Neural cell (in vitro differentiated cells): ENCODE results near the gene SLC5A11.

Experiments used
- EP300 ChIP-seq: fragments of 450-650 bp; conservative IDR thresholded peaks from 2 replicates; pipeline ENCODE4 v1.6.1; 2014; ENCODE audit warnings: antibody characterized with exemption, mild to moderate bottlenecking, moderate library complexity; ENCODE audit not compliant: poor library complexity, severe bottlenecking
- EZH2 ChIP-seq: fragments of 200-600, 300-800 bp; shearing (Covaris generic), sonication (generic); IDR thresholded peaks from 2 replicates; pipeline ENCODE4 v1.6.1; 2014; ENCODE audit warnings: antibody characterized with exemption, low read length, borderline replicate concordance, mild to moderate bottlenecking; ENCODE audit not compliant: insufficient read depth, poor library complexity, severe bottlenecking
- MXI1 ChIP-seq: fragments of 450-650 bp; conservative IDR thresholded peaks from 2 replicates; pipeline ENCODE4 v1.6.1; 2014; ENCODE audit warnings: antibody characterized with exemption, mild to moderate bottlenecking; ENCODE audit not compliant: poor library complexity, severe bottlenecking
- POLR2AphosphoS5 ChIP-seq: IDR thresholded peaks from 2 replicates; pipeline ENCODE4 v1.6.1; 2012
- RAD21 ChIP-seq: fragments of 450-650 bp; conservative IDR thresholded peaks from 2 replicates; pipeline ENCODE4 v1.6.1; 2014; ENCODE audit warnings: antibody characterized with exemption, mild to moderate bottlenecking, moderate library complexity
- SMC3 ChIP-seq: fragments of 450-650 bp; conservative IDR thresholded peaks from 2 replicates; pipeline ENCODE4 v1.6.1; 2014; ENCODE audit warnings: antibody characterized with exemption, mild to moderate bottlenecking, moderate library complexity; ENCODE audit not compliant: poor library complexity
- TAF1 ChIP-seq: IDR thresholded peaks from 2 replicates; pipeline ENCODE4 v1.6.1; 2012; ENCODE audit warnings: low read depth
- TF ChIP-seq, protein P1 (sequence below): fragments of 450-650 bp; IDR thresholded peaks from 2 replicates; pipeline ENCODE4 v1.5.1; 2014; ENCODE audit warnings: antibody characterized with exemption, mild to moderate bottlenecking, moderate library complexity; ENCODE audit not compliant: poor library complexity, severe bottlenecking
- TF ChIP-seq, protein P2 (sequence below): IDR thresholded peaks from 2 replicates; pipeline ENCODE4 v1.6.1; 2012; ENCODE audit warnings: borderline replicate concordance

GRCh38 chr16:24925163-24925562 is 79.4 kb downstream of the SLC5A11 start:
- TF ChIP-seq POLR2AphosphoS5 (no peak), RAD21 (no peak), EZH2 (no peak), EP300 (no peak), SMC3 (no peak), MXI1 (no peak), TAF1 (no peak)
- TF ChIP-seq, protein P1, sequence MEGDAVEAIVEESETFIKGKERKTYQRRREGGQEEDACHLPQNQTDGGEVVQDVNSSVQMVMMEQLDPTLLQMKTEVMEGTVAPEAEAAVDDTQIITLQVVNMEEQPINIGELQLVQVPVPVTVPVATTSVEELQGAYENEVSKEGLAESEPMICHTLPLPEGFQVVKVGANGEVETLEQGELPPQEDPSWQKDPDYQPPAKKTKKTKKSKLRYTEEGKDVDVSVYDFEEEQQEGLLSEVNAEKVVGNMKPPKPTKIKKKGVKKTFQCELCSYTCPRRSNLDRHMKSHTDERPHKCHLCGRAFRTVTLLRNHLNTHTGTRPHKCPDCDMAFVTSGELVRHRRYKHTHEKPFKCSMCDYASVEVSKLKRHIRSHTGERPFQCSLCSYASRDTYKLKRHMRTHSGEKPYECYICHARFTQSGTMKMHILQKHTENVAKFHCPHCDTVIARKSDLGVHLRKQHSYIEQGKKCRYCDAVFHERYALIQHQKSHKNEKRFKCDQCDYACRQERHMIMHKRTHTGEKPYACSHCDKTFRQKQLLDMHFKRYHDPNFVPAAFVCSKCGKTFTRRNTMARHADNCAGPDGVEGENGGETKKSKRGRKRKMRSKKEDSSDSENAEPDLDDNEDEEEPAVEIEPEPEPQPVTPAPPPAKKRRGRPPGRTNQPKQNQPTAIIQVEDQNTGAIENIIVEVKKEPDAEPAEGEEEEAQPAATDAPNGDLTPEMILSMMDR: no peak
- TF ChIP-seq, protein P2, sequence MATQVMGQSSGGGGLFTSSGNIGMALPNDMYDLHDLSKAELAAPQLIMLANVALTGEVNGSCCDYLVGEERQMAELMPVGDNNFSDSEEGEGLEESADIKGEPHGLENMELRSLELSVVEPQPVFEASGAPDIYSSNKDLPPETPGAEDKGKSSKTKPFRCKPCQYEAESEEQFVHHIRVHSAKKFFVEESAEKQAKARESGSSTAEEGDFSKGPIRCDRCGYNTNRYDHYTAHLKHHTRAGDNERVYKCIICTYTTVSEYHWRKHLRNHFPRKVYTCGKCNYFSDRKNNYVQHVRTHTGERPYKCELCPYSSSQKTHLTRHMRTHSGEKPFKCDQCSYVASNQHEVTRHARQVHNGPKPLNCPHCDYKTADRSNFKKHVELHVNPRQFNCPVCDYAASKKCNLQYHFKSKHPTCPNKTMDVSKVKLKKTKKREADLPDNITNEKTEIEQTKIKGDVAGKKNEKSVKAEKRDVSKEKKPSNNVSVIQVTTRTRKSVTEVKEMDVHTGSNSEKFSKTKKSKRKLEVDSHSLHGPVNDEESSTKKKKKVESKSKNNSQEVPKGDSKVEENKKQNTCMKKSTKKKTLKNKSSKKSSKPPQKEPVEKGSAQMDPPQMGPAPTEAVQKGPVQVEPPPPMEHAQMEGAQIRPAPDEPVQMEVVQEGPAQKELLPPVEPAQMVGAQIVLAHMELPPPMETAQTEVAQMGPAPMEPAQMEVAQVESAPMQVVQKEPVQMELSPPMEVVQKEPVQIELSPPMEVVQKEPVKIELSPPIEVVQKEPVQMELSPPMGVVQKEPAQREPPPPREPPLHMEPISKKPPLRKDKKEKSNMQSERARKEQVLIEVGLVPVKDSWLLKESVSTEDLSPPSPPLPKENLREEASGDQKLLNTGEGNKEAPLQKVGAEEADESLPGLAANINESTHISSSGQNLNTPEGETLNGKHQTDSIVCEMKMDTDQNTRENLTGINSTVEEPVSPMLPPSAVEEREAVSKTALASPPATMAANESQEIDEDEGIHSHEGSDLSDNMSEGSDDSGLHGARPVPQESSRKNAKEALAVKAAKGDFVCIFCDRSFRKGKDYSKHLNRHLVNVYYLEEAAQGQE: no peak
